GM12872 (cell line): ENCODE measurements around the gene PROK2.

Source experiments
- CTCF ChIP-seq: IDR thresholded peaks from 3 replicates; pipeline ENCODE4 v1.5.1; 2011; ENCODE audit warnings: low read depth, mild to moderate bottlenecking, low read length, moderate library complexity; ENCODE audit not compliant: insufficient read depth

Gene PROK2

DNA sequence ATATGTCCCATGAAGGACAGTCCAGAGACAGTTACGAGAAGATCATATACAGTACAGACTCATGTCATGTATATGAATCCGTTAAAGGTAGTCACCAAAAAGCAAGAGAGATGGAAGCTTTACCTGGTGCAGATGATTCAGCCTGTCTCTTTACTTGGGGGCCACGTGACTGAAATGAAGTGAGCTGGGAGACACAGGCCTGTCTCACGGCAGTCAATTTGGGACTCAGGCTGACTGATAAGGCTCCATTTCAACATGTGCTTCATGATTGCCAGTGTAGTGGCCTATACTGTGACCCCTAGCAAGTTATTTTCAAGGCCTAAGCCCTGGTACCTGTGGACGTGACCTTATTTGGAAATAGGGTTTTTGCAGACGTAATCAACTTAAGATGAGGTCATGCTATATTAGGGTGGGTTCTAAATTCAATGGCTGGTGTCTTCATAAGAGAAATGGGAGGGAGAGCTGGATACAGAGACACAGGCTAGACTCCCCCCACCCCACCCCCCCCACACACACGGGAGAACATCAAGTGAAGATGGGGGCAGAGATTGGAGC, 3.0 kb upstream of the PROK2 start:
- no peak for TF ChIP-seq CTCF

DNA sequence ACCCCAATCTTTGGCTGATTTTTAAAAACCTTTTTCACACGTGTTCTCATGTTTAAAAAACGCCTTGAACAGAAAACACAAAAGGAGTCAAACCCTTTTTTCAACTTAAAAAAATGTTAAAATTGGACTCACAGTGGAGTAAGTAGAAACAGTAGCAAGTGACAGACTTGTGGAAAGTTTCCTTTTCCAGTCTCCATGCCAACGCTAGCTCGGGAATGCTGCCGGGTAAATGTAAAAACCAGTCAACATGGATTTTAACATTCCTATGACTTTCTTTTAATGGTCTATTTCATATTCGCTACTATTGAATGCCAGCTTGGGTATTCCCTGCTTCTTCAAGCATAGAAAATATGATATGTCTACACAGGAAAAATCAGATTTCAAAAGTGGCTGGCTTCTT, 1.6 kb upstream of the PROK2 start:
- TF ChIP-seq CTCF: no peak

GRCh38 chr3:71786217-71786549, 1.2 kb upstream of the PROK2 start:
- no peak for TF ChIP-seq CTCF

GRCh38 chr3:71785532-71786216, 726 bp upstream of the PROK2 start:
- no peak for TF ChIP-seq CTCF

GRCh38 chr3:71784201-71784913, 591 bp downstream of the PROK2 start:
- no peak for TF ChIP-seq CTCF

GRCh38 chr3:71783152-71783551, 1.8 kb downstream of the PROK2 start:
- TF ChIP-seq CTCF: no peak

GRCh38 chr3:71780430-71780829, 4.5 kb downstream of the PROK2 start:
- TF ChIP-seq CTCF: no peak
